Erythroblast (primary cell): Measurements from ENCODE around the gene DKC1.

Source experiments
- GATA1 ChIP-seq: IDR thresholded peaks from 2 replicates; pipeline ENCODE4 v1.6.1; 2011; ENCODE audit warnings: low read depth, mild to moderate bottlenecking, control low read depth, low read length, moderate library complexity
- POLR2A ChIP-seq: IDR thresholded peaks from 2 replicates; pipeline ENCODE4 v1.6.1; 2011; ENCODE audit warnings: mild to moderate bottlenecking, low read length

GRCh38 chrX:154734061-154734781 is 28.4 kb upstream of the DKC1 start:
- TF ChIP-seq POLR2A (no peak), GATA1 (no peak)
